ENCODE data around the gene UBE2L3. TPM values are rescaled to one million over a fixed set of nuclear protein-coding genes. Genes with fewer than 3 reads are reported as not detected.

Gene UBE2L3
- total and polyA plus RNA-seq, 2 of the 13 experiments (the other 11 are each of a cell fraction or from before 2014, with no cell fraction given) = 30.2 to 58.1 TPM

GRCh38 chr22:21603973-21604372 lies 36.5 kb downstream of the UBE2L3 start (continued):
- no peak for TF ChIP-seq ZBTB49 (CRISPR knock-in tag; IDR thresholded peaks at IDR 0.05; ENCODE audit: borderline replicate concordance)

GRCh38 chr22:21605887-21606564 lies 38.5 kb downstream of the UBE2L3 start:
- no peaks in the 10 kb centered on the region for H3K9me3 ChIP-seq (ENCODE audit: low read length)
- no peak for FAIRE-seq
- peaks cover 70% of the 10 kb centered on the region for H3K79me2 ChIP-seq (ENCODE audit: insufficient read depth, low read length)
- in situ Hi-C loops (cut with HindIII; ENCODE audit: extremely low pct_ligation_motif_present, low pct_unique_long_range_greater_than_20kb) (no loop called here), intact Hi-C loops (cut with micrococcal nuclease; ENCODE audit: unreplicated experiment) (no loop called here)
- no peak for TF ChIP-seq MED1 (CRISPR knock-in tag; IDR thresholded peaks at IDR 0.05)
- TF ChIP-seq, protein P1, sequence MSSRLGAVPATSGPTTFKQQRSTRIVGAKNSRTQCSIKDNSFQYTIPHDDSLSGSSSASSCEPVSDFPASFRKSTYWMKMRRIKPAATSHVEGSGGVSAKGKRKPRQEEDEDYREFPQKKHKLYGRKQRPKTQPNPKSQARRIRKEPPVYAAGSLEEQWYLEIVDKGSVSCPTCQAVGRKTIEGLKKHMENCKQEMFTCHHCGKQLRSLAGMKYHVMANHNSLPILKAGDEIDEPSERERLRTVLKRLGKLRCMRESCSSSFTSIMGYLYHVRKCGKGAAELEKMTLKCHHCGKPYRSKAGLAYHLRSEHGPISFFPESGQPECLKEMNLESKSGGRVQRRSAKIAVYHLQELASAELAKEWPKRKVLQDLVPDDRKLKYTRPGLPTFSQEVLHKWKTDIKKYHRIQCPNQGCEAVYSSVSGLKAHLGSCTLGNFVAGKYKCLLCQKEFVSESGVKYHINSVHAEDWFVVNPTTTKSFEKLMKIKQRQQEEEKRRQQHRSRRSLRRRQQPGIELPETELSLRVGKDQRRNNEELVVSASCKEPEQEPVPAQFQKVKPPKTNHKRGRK (CRISPR knock-in tag; IDR thresholded peaks at IDR 0.05) = no peak
- peaks cover 6 to 38% of the 10 kb centered on the region in 2 experiments; a peak in 4 of 5 replicates for H3K36me3 ChIP-seq (replicated peaks in 1 of 2; ENCODE audit: control insufficient read depth in 1 of 2, insufficient read depth in 2 of 2, low read length in 2 of 2)
- H2AFZ ChIP-seq (ENCODE audit: low read length) = no peak overlapping the region
- POLR2A ChIA-PET = interaction anchor here (0.6 to 0.8 kb wide), 2 partner anchors 11 to 39 kb away, joined by 3 read pairs; no protein-coding TSS in a partner anchor
- no peaks in the 10 kb centered on the region for H3K4me1 ChIP-seq (ENCODE audit: insufficient read depth, low read length)
- no peak overlapping the region for H3K4me3 ChIP-seq (replicated peaks in 1 of 3; ENCODE audit: insufficient read depth in 1 of 3, low read depth in 2 of 3, low read length in 3 of 3)
- H3K27me3 ChIP-seq (ENCODE audit: control insufficient read depth in 1 of 2, insufficient read depth in 2 of 2, low read length in 2 of 2) = no peaks in the 10 kb centered on the region
- CTCF ChIA-PET (ENCODE audit: low intra/inter-chr PET ratio, low total read pairs) = no interaction called here
- BruUV-seq (replicated peaks) = no TSS peak
- H3K9ac ChIP-seq (ENCODE audit: insufficient read depth, low read depth, low read length) = no peak overlapping the region
- H3K27ac ChIP-seq (ENCODE audit: extremely low read length, insufficient read depth, low read length) = no peak overlapping the region
- 94% methylated on average over 2 of the region's 7 CpGs for WGBS (ENCODE audit: low lambda C conversion rate)
- DNase-seq (ENCODE audit: low spot score) = no peak
- H3K4me2 ChIP-seq (ENCODE audit: low read depth, low read length) = no peak overlapping the region
- H4K20me1 ChIP-seq (ENCODE audit: insufficient read depth, low read length) = peaks cover 17% of the 10 kb centered on the region
- no peak for ATAC-seq
